HG02943 (cell line): ENCODE data around the gene C11orf42.
"Not testable (repeated sequence)": the region's sequence is repeated elsewhere in the genome, so short reads cannot be mapped to it uniquely, and the experiment has no call there.

Source experiments
- ATAC-seq: cut with Tn5 transposase; IDR thresholded peaks from one replicate; pipeline ENCODE4 v1.9.1; 2021; ENCODE audit warnings: mild to moderate bottlenecking, low read depth, moderate library complexity; ENCODE audit not compliant: unreplicated experiment

Gene C11orf42

GRCh38 chr11:6219359-6219758 is 14.0 kb downstream of the C11orf42 start:
- no peak for ATAC-seq

- ATAC-seq: no peak
Measured at GRCh38 chr11:6223854-6224253, 18.5 kb downstream of the C11orf42 start.

- ATAC-seq: no peak
Measured at GRCh38 chr11:6224421-6224820, 19.1 kb downstream of the C11orf42 start.

GRCh38 chr11:6225024-6225423 is 19.7 kb downstream of the C11orf42 start:
- ATAC-seq: no peak

- no peak for ATAC-seq
Measured at GRCh38 chr11:6225896-6226295, 20.5 kb downstream of the C11orf42 start.

GRCh38 chr11:6228520-6228919 is 23.2 kb downstream of the C11orf42 start:
- no peak for ATAC-seq

GRCh38 chr11:6229911-6230310 is 24.6 kb downstream of the C11orf42 start:
- no peak for ATAC-seq

GRCh38 chr11:6232899-6233298 is 27.5 kb downstream of the C11orf42 start:
- no peak for ATAC-seq

GRCh38 chr11:6233984-6234386 is 28.6 kb downstream of the C11orf42 start:
- no peak for ATAC-seq

GRCh38 chr11:6234387-6235107 is 29.2 kb downstream of the C11orf42 start, which contains the start of gene FHIP1B:
Gene FHIP1B (minus strand): TSS chr11:6234636. CDS start chr11:6224516, 10,120 bp downstream.
- ATAC-seq: peak; percentile 93

- no peak for ATAC-seq
Measured at GRCh38 chr11:6237266-6237665, 31.9 kb downstream of the C11orf42 start.

GRCh38 chr11:6237761-6238302 is 32.5 kb downstream of the C11orf42 start:
- no peak for ATAC-seq

- no peak for ATAC-seq
Measured at GRCh38 chr11:6238902-6239301, 33.5 kb downstream of the C11orf42 start, which contains the start of gene CNGA4. Gene CNGA4 (plus strand): TSS chr11:6239089. CDS start chr11:6239207, 118 bp downstream.

GRCh38 chr11:6240139-6240538 is 34.8 kb downstream of the C11orf42 start:
- ATAC-seq: no peak

- ATAC-seq: no peak
Measured at GRCh38 chr11:6240781-6241180, 35.4 kb downstream of the C11orf42 start.

- ATAC-seq: no peak
Measured at GRCh38 chr11:6241316-6241715, 36.0 kb downstream of the C11orf42 start.

GRCh38 chr11:6245536-6245935 is 40.2 kb downstream of the C11orf42 start:
- ATAC-seq: no peak

- no peak for ATAC-seq
Measured at GRCh38 chr11:6248248-6248647, 42.9 kb downstream of the C11orf42 start.

- ATAC-seq: not testable (repeated sequence)
Measured at GRCh38 chr11:6248897-6249296, 43.5 kb downstream of the C11orf42 start.

- no peak for ATAC-seq
Measured at GRCh38 chr11:6249770-6250555, 44.6 kb downstream of the C11orf42 start.

- ATAC-seq: peak; percentile 75
Measured at GRCh38 chr11:6251120-6251733, 45.9 kb downstream of the C11orf42 start.
